ENCODE measurements around the gene RXRB.

GRCh38 chr6:33206027-33206863 is 5.8 kb upstream of the RXRB start:
- TF ChIP-seq CTCF (IDR thresholded peaks at IDR 0.05) (no peak), MXI1 (IDR thresholded peaks at IDR 0.05; ENCODE audit: low read depth, low read length) (no peak), EP300 (IDR thresholded peaks at IDR 0.05; ENCODE audit: borderline replicate concordance in 1 of 2, low read depth in 1 of 2, low read length in 1 of 2) (no peak), POLR2AphosphoS5 (IDR thresholded peaks at IDR 0.05; ENCODE audit: low read depth, low read length) (no peak), YY1 (IDR thresholded peaks at IDR 0.05; ENCODE audit: low read depth) (no peak), TEAD4 (IDR thresholded peaks at IDR 0.05; ENCODE audit: borderline replicate concordance, insufficient read depth) (no peak), TCF12 (IDR thresholded peaks at IDR 0.05) (no peak), RFX5 (IDR thresholded peaks at IDR 0.05; ENCODE audit: low read length) (no peak), ELF1 (IDR thresholded peaks at IDR 0.05) (no peak), RAD21 (IDR thresholded peaks at IDR 0.05; ENCODE audit: low read length) (no peak), NRF1 (IDR thresholded peaks at IDR 0.05; ENCODE audit: low read depth, low read length) (no peak)

Measured in SK-N-SH (cell line).